Activated CD8-positive, alpha-beta memory T cell treated with anti-CD3 and anti-CD28 coated beads, Interleukin-2, amount 10 ng/mL, durations not matched to agents 7 days and 5 days (primary cell): ENCODE measurements around the gene FTO. TPM values are rescaled to one million over a fixed set of nuclear protein-coding genes. Genes with fewer than 3 reads are reported as not detected.
"Not testable (repeated sequence)": the region's sequence is repeated elsewhere in the genome, so short reads cannot be mapped to it uniquely, and the experiment has no call there.

Experiments
- ATAC-seq: fragments of 150-1000 bp; cut with Tn5 transposase; one replicate; pipeline ENCODE4 v1.10.0; 2021; ENCODE audit warnings: moderate library complexity
- CTCF ChIA-PET: fragments of 350-600 bp; sonication (Branson Sonifier 250); formaldehyde crosslinking; loops from one replicate; lab custom pipeline; 2021; ENCODE audit warnings: antibody characterized with exemption; lab: Charles Lee
- DNase-seq: peaks from one replicate; pipeline ENCODE4 v3.0.0-alpha.2; 2020
- H3K27ac Mint-ChIP-seq: one replicate; pipeline ENCODE4 v1.8.0; 2021; ENCODE audit warnings: mild to moderate bottlenecking, mixed read lengths
- H3K27me3 Mint-ChIP-seq: one replicate; pipeline ENCODE4 v1.8.0; 2021; ENCODE audit warnings: mixed read lengths
- H3K36me3 Mint-ChIP-seq: one replicate; pipeline ENCODE4 v1.8.0; 2021; ENCODE audit warnings: mild to moderate bottlenecking, mixed read lengths
- H3K4me1 Mint-ChIP-seq: one replicate; pipeline ENCODE4 v1.8.0; 2021; ENCODE audit warnings: mixed read lengths
- H3K4me3 Mint-ChIP-seq: one replicate; pipeline ENCODE4 v1.8.0; 2021; ENCODE audit warnings: mild to moderate bottlenecking, moderate library complexity, mixed read lengths
- H3K9me3 Mint-ChIP-seq: one replicate; pipeline ENCODE4 v1.8.0; 2022; ENCODE audit warnings: low read depth, mixed read lengths
- total RNA-seq, 2 experiments: library from RNA; stranded (reverse); gene quantifications; one replicate each; pipeline ENCODE4 v1.2.3, GENCODE V29; 2021

FTO gene
- total RNA-seq, 2 experiments from 2014 or later: 47.4 to 57.7 TPM

DNA sequence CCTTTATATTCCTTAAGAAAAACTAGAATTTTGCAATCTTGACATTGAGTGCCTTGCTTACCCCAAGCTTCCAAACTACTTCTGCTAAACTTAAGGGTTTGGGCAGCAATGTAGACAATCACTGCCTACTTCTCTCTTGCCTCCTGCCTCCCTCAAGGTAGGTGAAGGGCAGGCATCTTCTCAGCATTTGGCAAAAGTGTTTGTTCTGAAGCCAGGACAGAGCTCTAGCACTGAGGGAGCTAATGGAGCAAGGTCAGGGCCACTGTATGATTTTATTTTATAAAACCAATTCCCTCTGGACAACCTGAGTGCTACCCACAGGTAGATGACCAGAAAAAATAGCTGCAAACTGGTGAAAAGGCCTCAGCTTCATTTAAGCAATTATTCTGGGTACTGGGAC is 470.8 kb downstream of the FTO start:
- no peak for DNase-seq
- CTCF ChIA-PET: no interaction called here

DNA sequence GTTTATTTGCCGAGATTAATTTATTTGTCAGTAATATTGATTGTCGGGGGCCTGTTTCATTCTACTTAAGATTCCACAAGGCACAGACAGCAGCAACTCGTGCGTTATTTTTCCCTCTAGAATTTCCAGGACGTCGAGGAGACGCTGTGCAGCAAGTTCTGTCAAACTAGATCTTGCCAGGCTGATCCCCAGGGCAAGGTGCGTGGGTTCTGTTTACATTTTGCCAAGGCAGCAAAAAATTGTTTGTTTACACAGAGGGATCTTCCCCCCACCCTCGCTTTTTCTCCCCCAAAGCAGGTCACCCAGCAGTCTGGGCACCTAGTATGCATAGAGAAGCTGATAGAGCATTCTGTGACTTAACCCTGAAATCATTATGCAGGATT is 471.2 kb downstream of the FTO start:
- Mint-ChIP-seq H3K4me1 (no peaks in the 10 kb centered on the region), H3K4me3 (no peak overlapping the region), H3K36me3 (no peaks in the 10 kb centered on the region), H3K9me3 (no peaks in the 10 kb centered on the region), H3K27me3 (peaks cover 24% of the 10 kb centered on the region), H3K27ac (no peak overlapping the region)
- CTCF ChIA-PET: no interaction called here
- ATAC-seq (no peak), DNase-seq (no peak)

More for the DNA sequence above, 470.8 kb downstream of the FTO start:
- no peaks in the 10 kb centered on the region for H3K9me3 Mint-ChIP-seq
- peaks cover 24% of the 10 kb centered on the region for H3K27me3 Mint-ChIP-seq
- ATAC-seq: no peak
- no peak overlapping the region for H3K4me3 Mint-ChIP-seq
- no peak overlapping the region for H3K27ac Mint-ChIP-seq
- H3K4me1 Mint-ChIP-seq: no peaks in the 10 kb centered on the region
- H3K36me3 Mint-ChIP-seq: no peaks in the 10 kb centered on the region

DNA sequence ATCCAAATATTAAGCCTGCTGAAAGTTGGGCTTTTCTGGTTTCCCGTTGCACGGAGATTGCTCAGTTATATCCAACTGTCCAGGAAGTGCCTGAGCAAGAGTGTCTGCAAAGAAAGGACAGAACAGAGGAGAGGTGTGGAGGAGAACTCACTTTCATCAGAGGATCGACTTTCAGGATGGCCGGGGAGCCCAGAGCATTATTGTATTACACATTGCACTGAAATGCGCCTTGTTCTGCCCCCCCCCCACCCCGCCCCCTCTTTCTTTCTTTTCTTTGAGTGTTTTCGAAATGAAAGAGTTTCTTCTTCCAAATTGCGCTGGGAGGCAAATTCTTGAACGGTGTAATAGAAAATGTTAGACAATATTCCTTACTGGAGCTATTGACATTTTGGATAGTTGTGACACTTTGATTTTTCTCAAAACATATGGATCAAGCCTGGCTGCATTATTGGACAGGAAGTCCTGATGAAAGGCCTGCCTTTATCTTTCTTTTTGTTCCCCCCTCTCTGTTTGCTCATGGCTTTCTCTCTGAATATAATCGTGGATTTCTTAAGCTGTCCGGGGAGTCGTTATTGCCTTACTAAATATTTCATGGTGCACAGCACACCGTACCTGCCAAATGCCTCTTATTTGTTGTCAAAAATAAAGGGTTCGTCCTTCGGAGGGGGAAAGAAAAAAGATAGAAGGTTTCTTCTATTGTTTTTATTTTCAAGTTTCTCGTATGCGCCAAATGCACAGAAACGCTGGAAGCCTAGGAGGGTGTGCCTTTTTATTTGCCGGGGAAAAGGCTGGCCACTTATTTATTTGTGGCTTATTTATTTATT is 471.8 kb downstream of the FTO start:
- H3K4me3 Mint-ChIP-seq: no peak overlapping the region
- ATAC-seq (no peak), DNase-seq (no peak)
- no peak overlapping the region for H3K27ac Mint-ChIP-seq
- H3K4me1 Mint-ChIP-seq: no peaks in the 10 kb centered on the region
- CTCF ChIA-PET: no interaction called here
- H3K36me3 Mint-ChIP-seq: no peaks in the 10 kb centered on the region
- no peaks in the 10 kb centered on the region for H3K9me3 Mint-ChIP-seq
- H3K27me3 Mint-ChIP-seq: peaks cover 24% of the 10 kb centered on the region

DNA sequence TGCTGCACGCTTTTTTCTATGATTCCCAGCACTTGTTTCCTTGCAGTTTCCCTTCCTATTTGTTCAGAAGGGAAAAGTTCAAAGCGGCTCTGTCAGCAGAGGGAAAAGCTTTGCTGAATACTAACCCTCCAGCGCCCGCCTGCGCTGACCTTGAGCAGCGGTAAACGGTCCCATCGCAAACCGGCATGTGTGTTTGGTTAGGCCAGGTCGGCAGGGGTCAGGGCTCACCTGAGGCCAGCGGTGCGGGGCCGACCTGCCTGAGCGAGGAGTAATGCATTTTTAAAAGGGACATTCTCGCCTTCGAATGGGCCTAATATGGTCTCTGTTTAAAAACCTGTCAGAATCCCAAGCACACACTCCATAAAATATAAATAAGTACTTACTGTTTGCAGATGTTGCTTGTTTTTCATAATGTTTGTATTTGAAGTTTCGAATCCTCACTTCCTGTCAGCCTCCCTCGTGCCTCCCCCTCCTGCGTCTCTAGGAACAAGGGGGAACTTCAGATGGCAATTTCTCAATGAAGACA is 472.5 kb downstream of the FTO start:
- CTCF ChIA-PET: no interaction called here
- ATAC-seq (no peak), DNase-seq (no peak)
- no peak overlapping the region for H3K27ac Mint-ChIP-seq
- no peaks in the 10 kb centered on the region for H3K36me3 Mint-ChIP-seq
- H3K4me3 Mint-ChIP-seq: no peak overlapping the region
- H3K4me1 Mint-ChIP-seq: no peaks in the 10 kb centered on the region
- H3K9me3 Mint-ChIP-seq: no peaks in the 10 kb centered on the region
- peaks cover 20% of the 10 kb centered on the region for H3K27me3 Mint-ChIP-seq

DNA sequence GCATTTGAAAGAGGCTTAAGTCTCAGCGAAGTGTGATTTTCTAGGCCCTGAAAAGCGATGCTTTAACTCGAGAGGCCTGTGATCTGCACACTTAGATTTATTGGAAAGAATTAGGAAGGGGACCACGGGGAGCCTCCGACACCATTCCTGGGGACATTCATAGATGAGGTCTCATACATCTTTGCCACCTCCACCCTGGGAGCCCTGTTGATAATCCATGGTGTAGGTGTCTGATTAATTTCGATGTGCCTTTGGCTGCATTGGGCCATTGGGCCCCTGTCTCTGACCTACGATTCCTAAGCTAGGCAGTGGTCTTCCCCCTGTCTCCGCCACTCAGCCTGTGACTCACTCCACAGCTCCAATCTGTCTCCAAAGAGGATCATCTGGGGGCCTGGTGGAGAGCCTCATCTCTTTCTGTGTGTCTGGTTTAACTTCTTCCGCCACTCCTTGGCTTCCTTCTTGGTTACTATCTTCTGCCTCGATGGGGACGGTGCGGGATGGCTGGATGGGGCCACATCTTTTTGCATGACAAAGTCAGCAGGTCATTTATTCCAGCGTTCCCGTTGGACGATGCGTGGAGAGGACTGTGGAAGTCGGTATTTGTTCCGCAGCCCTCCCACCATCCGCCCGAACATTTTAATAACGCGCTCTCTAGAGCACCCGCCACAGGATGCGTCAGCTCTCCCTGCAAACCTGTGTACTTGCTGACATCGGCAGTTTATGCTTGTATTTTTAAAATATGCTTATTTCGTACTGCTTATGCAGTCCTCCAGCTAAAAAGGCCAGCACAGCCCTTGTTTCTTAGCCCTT is 473.3 kb downstream of the FTO start:
- Mint-ChIP-seq H3K27me3 (peaks cover 11% of the 10 kb centered on the region), H3K4me3 (no peak overlapping the region), H3K36me3 (no peaks in the 10 kb centered on the region), H3K4me1 (no peaks in the 10 kb centered on the region), H3K9me3 (no peaks in the 10 kb centered on the region), H3K27ac (no peak overlapping the region)
- CTCF ChIA-PET: no interaction called here
- ATAC-seq (no peak), DNase-seq (no peak)

DNA sequence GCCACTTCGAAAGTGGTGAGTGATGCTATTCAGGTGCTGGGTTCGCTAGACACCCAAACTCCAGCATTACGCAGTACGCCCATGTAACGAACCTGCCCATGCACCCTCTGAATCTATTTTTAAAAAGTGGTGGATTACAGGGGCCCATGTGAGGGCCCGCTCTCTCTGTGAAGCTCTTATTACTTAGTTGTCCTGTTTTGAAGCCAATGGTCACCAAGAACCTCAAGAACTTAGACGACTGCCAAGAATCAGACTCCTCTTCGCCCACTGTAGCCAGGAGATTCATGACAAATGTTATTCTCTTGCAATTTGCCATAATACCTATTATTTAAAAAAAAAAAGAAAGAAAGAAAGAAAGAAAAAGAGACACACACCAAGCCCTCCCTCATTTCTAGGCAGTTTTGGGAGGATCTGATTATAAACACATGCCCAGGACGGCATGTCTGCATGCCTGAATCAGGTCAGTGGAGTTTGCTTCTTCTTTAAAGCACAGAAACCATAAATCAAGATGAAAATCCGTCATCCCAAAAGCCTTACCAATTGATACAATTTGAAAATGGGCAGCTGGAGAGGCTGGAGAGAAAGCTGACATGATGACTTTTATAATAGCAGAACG is 474.0 kb downstream of the FTO start:
- CTCF ChIA-PET: no interaction called here

DNA sequence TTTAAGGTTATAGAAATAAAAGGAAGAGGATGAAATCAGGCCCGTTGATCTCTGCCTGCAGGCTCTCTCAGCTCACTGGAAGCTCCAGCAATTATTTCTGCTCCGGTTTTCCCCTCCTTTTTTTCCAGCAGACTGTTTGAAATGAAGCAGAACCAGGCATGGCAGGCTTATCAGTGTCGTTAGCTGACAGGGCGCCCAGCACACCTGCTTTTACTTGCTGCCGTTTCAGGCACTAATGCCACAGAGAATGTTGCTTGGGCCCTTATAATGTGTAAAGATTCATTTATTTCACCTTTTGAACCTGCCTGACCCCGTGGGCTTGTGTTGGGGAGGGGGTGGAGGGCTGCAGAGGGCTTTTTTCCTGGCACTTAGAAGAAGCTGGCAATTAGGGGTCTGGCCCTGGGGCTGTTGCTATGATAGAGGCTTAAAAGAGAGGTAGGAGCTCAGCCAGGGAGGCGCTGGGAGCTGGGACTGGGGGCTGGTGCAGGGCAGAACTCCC is 474.6 kb downstream of the FTO start:
- H3K27ac Mint-ChIP-seq: no peak overlapping the region
- no peaks in the 10 kb centered on the region for H3K4me1 Mint-ChIP-seq
- no peak overlapping the region for H3K4me3 Mint-ChIP-seq
- CTCF ChIA-PET: no interaction called here
- no peak for DNase-seq
- no peak for ATAC-seq
- H3K36me3 Mint-ChIP-seq: no peaks in the 10 kb centered on the region
- peaks cover 6% of the 10 kb centered on the region for H3K27me3 Mint-ChIP-seq
- no peaks in the 10 kb centered on the region for H3K9me3 Mint-ChIP-seq

More for the DNA sequence above, 474.0 kb downstream of the FTO start:
- ATAC-seq (no peak), DNase-seq (no peak)
- no peak overlapping the region for H3K4me3 Mint-ChIP-seq
- peaks cover 6% of the 10 kb centered on the region for H3K27me3 Mint-ChIP-seq
- no peak overlapping the region for H3K27ac Mint-ChIP-seq
- H3K36me3 Mint-ChIP-seq: no peaks in the 10 kb centered on the region
- H3K9me3 Mint-ChIP-seq: no peaks in the 10 kb centered on the region
- no peaks in the 10 kb centered on the region for H3K4me1 Mint-ChIP-seq

DNA sequence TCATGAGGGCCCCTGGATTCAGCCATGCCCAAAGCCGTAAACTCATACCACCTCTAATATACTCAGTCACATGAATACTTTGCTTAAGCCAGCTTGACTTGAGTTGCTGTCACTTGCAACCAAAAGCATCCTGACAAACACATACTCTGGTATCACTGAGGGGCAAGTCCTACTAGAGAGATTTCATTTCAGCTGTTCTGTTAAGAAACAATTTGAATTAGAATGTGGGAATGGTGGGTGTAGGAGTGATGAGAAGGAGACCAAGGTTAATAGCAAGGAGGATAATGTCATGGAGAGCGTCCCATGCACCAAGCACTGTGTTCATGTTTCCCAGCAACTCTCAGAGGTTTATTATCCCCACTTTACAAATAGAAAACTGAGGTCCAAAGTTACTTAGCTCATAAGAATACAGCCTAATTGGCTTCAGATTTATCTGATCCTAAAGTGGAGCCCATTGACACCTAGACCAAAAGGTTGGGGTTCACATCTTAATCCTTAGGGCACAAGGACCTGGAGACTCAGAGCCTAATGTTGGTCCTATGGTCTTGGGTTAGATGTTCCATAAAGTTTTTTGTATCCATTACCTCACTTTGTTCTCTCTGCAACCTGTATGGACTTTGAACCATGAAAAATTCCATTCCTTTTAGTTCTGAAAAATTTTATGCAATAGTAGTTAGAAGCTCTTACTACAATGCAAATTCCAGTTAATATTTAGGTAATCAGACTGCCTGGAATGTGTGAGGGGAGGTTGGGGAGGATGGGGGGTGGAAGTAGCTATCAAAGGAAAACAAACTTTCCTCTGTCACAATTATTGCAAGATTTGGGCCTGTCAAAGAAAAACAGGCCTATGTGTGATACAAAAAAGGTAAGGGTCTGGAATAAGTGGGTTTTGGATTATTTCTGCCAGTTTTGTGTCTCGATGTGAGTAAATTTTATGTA is 476.7 kb downstream of the FTO start:
- no peak overlapping the region for H3K27ac Mint-ChIP-seq
- DNase-seq: no peak
- no peaks in the 10 kb centered on the region for H3K36me3 Mint-ChIP-seq
- no peaks in the 10 kb centered on the region for H3K4me1 Mint-ChIP-seq
- CTCF ChIA-PET: no interaction called here
- H3K27me3 Mint-ChIP-seq: peaks cover 12% of the 10 kb centered on the region
- ATAC-seq: no peak
- H3K4me3 Mint-ChIP-seq: no peak overlapping the region
- H3K9me3 Mint-ChIP-seq: no peaks in the 10 kb centered on the region

DNA sequence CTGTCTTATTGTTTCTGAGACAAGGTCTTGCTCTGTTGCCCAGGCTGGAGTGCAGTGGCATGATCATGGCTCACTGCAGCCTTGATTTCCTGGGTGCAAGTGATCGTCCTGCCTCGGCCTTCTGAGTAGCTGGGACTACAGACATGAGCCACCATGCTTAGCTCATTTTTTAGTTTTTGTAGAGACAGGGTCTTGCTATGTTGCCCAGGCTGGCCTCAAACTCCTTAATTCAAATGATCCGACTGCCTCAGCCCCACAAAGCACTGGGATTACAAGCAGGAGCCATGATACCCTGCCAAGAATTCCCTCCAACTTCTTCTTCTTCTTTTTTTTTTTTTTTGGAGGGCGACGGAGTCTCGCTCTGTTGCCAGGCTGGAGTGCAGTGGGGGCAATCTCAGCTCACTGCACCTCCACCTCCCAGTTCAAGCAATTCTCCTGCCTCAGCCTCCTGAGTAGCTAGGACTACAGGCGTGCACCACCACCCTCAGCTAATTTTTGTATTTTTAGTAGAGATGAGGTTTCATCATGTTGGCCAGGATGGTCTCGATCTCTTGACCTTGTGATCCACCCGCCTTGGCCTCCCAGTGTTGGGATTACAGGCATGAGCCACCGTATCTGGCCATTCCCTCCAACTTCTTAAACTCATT is 477.9 kb downstream of the FTO start:
- H3K27me3 Mint-ChIP-seq, H3K27ac Mint-ChIP-seq, H3K4me3 Mint-ChIP-seq, H3K9me3 Mint-ChIP-seq, ATAC-seq, H3K36me3 Mint-ChIP-seq, DNase-seq, CTCF ChIA-PET, H3K4me1 Mint-ChIP-seq: not testable (repeated sequence)

DNA sequence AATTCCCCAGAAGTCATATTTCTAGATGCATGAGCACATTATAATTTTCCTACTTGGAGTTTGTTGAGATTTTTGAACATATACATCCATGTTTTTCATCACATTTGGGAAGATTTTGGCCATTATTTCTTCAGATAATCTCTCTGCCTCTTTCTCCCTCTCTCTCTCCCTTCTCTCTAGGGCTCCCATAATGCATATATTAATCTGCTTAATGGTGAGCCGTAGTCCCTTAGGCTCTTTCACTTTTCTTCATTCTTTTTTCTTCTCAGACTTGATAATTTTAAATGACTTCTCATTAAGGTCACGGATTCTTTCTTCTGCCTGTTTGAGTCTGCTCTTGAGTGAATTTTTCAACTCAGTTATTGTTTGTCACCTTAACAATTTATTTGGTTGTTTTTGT is 481.1 kb downstream of the FTO start:
- Mint-ChIP-seq H3K4me3 (no peak overlapping the region), H3K27ac (no peak overlapping the region), H3K9me3 (no peaks in the 10 kb centered on the region), H3K4me1 (no peaks in the 10 kb centered on the region), H3K27me3 (peaks cover 15% of the 10 kb centered on the region), H3K36me3 (no peaks in the 10 kb centered on the region)
- ATAC-seq: no peak
- no peak for DNase-seq
- CTCF ChIA-PET: no interaction called here

DNA sequence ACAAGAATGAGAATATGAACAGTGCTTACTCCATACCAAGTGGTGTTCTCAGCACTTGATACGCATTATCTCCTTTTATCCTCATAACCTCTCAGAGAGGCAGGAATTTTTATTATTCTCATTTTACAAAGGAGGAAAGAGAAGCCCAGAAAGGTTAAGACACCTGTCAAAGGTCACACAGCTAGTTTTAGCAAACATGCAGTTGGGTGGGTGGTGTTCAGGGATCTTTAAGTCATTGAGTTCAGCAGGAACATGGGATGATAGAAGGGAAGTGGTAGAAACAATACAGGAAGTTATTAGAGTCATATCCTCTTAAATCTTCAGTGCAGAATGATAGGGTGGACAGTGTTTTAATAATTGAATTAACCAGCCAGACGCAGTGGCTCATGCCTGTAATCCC is 487.2 kb downstream of the FTO start:
- H3K27me3 Mint-ChIP-seq: peaks cover 9% of the 10 kb centered on the region
- peaks cover 2% of the 10 kb centered on the region for H3K4me1 Mint-ChIP-seq
- H3K9me3 Mint-ChIP-seq: peaks cover 3% of the 10 kb centered on the region
- DNase-seq (no peak), ATAC-seq (no peak)
- no peaks in the 10 kb centered on the region for H3K36me3 Mint-ChIP-seq
- H3K27ac Mint-ChIP-seq: no peak overlapping the region
- CTCF ChIA-PET: no interaction called here
- no peak overlapping the region for H3K4me3 Mint-ChIP-seq

DNA sequence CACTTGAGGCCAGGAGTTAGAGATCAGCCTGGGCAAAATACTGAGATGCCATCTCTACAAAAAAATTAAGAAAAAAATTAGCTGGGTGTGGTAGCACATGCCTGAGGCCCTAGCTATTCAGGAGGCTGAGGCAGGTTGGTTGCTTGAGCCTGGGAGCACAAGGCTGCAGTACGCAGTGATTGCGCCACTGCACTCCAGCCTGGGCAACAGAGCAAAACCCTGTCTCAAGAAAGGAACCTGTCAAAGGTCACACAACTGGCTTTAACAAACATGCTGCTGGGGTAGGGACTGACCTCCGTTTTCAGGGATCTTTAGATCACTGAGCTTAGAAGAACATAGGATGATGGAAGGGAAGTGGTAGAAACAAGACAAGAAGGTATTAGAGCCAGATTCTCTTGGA is 487.6 kb downstream of the FTO start:
- Mint-ChIP-seq H3K27me3 (peaks cover 9% of the 10 kb centered on the region), H3K4me1 (peaks cover 2% of the 10 kb centered on the region), H3K9me3 (peaks cover 3% of the 10 kb centered on the region), H3K4me3 (no peak overlapping the region), H3K27ac (no peak overlapping the region), H3K36me3 (no peaks in the 10 kb centered on the region)
- DNase-seq (no peak), ATAC-seq (no peak)
- CTCF ChIA-PET: no interaction called here
